ENCODE results near the gene A4GNT.

GRCh38 chr3:138132239-138132638, at the start of gene A4GNT:
- TF ChIP-seq POLR2A (IDR thresholded peaks at IDR 0.05): no peak
- TF ChIP-seq CTCF (IDR thresholded peaks at IDR 0.05): no peak
